Measurements from ENCODE around the gene SF1. TPM values are rescaled to one million over a fixed set of nuclear protein-coding genes. Genes with fewer than 3 reads are reported as not detected.

SF1 gene
- total RNA-seq = 46.3 and 58.8 TPM in 2 replicates

GRCh38 chr11:64778473-64779298 is at the start of gene SF1:
TSS of gene SF1 (minus strand) at chr11:64778542. CDS start at chr11:64778392, 150 bp downstream.

GRCh38 chr11:64810271-64810890 is 32.0 kb upstream of the SF1 start, which contains the start of gene MEN1:
TSS of gene MEN1 (minus strand) at chr11:64810551. CDS start at chr11:64810109, 442 bp downstream.

GRCh38 chr11:64803158-64803845 is 25.0 kb upstream of the SF1 start, which contains the start of gene MAP4K2:
TSS of gene MAP4K2 (minus strand) at chr11:64803214. CDS start at chr11:64803149, 65 bp downstream.

DNA sequence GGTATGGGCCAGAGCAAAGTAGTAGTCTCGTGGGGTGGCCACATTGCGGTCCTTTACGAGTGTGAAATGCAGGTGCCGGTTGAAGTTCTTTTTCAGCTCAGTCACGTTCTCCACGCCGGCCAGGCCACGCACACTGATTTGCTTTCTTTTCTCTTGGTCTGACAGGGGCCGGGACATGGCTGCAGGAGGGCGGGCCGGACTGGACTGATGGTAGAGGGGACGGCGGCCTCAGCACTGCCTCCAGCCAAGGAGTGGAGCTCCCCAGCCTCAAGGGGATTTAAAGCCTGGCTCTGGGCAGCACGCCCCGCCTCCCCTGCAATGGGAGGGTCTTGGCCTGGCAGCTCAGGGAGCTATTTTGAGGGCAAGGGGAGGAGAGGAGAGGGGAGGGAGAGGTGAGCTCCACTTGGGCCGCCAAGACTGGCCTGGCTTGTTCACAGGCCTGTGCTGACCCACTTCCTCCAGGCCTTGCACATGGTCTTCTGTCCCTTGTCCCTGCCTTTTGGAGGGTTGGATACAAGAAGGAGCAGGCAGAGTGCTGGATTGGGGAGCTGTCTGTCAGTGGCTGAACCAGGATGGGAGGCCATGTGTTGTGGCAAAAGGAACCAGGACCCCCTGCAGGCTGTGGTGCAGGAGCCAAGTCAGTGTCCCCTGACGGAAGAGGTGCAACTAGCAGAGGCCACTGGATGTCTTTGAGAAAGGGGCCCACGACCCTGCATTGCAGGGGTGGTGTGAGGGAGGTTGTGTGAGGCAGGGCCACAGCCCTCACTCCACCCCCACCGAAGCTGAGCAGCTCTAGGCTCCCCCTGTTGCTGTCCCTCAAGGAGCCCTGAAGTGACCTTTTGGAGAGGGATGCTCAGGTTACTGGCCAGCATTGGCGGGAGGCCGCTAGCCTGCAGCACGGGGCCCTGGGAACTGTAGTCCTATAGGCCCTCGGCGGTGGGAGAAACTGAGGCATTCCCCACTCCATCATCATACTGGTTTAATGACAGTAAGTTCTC is 18.3 kb downstream of the SF1 start, which contains the start of gene PYGM:
Gene PYGM (minus strand): TSS at position 253 of the 998 bp plus-strand sequence. CDS start 76 bp downstream, at position 177.

GRCh38 chr11:64743591-64744543 is 34.5 kb downstream of the SF1 start, which contains the start of gene RASGRP2:
TSS of gene RASGRP2 (minus strand) at chr11:64744142. CDS start at chr11:64742866, 1,276 bp downstream.

DNA sequence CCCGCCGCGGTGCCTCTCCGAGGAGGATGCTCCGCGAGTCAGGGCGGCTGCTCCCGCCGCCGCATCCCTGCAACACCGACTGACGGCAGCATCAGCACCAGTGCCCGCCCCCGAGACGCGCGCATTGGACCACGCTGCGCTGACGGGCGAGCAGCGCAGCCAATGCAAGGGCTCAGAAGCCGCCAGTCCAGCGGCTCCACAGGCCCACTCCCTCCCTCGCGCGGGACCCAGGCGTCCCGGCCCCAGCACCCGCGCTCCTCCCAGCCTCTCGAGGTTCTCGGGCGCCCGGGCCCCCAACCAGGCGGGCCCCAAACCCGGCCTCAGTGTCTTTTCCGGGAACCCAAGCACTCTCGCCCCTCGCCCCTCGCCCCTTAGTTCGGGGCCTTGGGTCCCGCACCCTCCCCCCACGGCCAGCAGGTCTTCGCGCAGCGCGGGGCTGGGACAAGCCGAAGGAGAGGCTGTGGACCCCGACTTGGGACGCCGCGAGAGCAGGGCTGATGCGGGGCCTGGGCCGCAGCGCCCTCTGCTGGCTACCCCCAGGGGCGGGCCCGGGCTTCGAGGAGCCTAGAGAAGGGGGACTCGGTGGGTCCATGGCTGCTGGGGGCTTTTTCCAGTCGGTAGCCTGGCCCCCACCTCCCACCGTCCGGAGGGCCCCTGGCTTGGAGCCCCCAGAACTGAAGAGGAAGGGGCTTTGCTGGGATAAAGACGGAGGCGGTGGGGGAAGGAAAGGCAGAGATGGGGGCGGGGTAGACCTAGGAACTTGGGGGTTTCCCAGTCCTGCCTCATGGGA is 55.0 kb downstream of the SF1 start, which contains the start of gene NRXN2:
Gene NRXN2 (minus strand): TSS at position 81 of the 790 bp plus-strand sequence. CDS start 9,498 bp downstream, outside the sequence.

Other genes starting within 250 kb of the SF1 start
- 0.09 and 0.16 TPM in 2 replicates for gene SLC22A11, start 222.6 kb downstream of the SF1 start, total RNA-seq
- gene SLC22A12, start 187.3 kb downstream of the SF1 start, total RNA-seq = not detected in 2 replicates
- gene NRXN2, start 55.3 kb downstream of the SF1 start, total RNA-seq = 1.0 and 1.4 TPM in 2 replicates
- gene RASGRP2, start 34.4 kb downstream of the SF1 start, total RNA-seq = 0.16 TPM in 1 of 2 replicates, not detected in the other
- gene PYGM, start 18.6 kb downstream of the SF1 start, total RNA-seq = 3.9 and 5.0 TPM in 2 replicates
- 5.3 and 6.1 TPM in 2 replicates for gene MAP4K2, start 24.7 kb upstream of the SF1 start, total RNA-seq
- gene MEN1, start 32.0 kb upstream of the SF1 start, total RNA-seq = 12.3 and 15.0 TPM in 2 replicates
- 0.16 and 0.69 TPM in 2 replicates for gene CDC42BPG, start 66.1 kb upstream of the SF1 start, total RNA-seq
- 56.6 and 151 TPM in 2 replicates for gene EHD1, start 100.1 kb upstream of the SF1 start, total RNA-seq
- 10.1 and 11.2 TPM in 2 replicates for gene ATG2A, start 138.7 kb upstream of the SF1 start, total RNA-seq
- gene PPP2R5B, start 146.1 kb upstream of the SF1 start, total RNA-seq = 5.8 and 6.4 TPM in 2 replicates
- not detected in 2 replicates for gene GPHA2, start 157.4 kb upstream of the SF1 start, total RNA-seq
- not detected in 2 replicates for gene MAJIN, start 193.6 kb upstream of the SF1 start, total RNA-seq
- gene BATF2, start 218.4 kb upstream of the SF1 start, total RNA-seq = 0.26 and 0.63 TPM in 2 replicates
- 91.1 and 126 TPM in 2 replicates for gene ARL2, start 235.6 kb upstream of the SF1 start, total RNA-seq
- 8.4 and 15.0 TPM in 2 replicates for gene SNX15, start 248.9 kb upstream of the SF1 start, total RNA-seq

Measured in bronchial smooth muscle cell (primary cell).